SK-N-SH (cell line): ENCODE measurements around the gene ITPA. TPM values are rescaled to one million over a fixed set of nuclear protein-coding genes. Genes with fewer than 3 reads are reported as not detected.
A peak's percentile ranks its signal among the peaks of the same experiment; 100 is the strongest.

Experiments used
- CTCF ChIA-PET: fragments of 300-600, 350-600 bp; formaldehyde crosslinking; extraction: SDS; loops from one replicate; lab custom pipeline; 2021; lab: Yijun Ruan, JAX
- POLR2A ChIA-PET: fragments of 350-600 bp; sonication (Branson Sonifier 250); formaldehyde crosslinking; extraction: SDS; loops from one replicate; lab custom pipeline; 2020; ENCODE audit warnings: antibody characterized with exemption, inconsistent platforms; lab: Yijun Ruan, JAX
- DNase-seq: peaks from one replicate; pipeline ENCODE4 v3.0.0; 2012
- H2AFZ ChIP-seq: fragments of 200-600 bp; sonication (generic); 2 replicates; pipeline ENCODE4 v1.8.1; 2016; ENCODE audit warnings: antibody characterized with exemption, mild to moderate bottlenecking, low read depth
- H3F3A ChIP-seq: fragments of 200-600 bp; sonication (generic); replicated peaks from 2 replicates; pipeline ENCODE3; 2016; ENCODE audit warnings: antibody characterized with exemption, mild to moderate bottlenecking; ENCODE audit not compliant: insufficient read depth
- H3K27ac ChIP-seq, 2 experiments: fragments of 200-500 bp in 1 of 2; fragments of 200-600 bp in 1 of 2; sonication (Bioruptor generic) in 1 of 2; sonication (generic), shearing (Covaris generic) in 1 of 2; 2 replicates each; pipeline versions ENCODE4 v1.5.1 to v1.6.1; 2014 to 2016; ENCODE audit warnings: low read depth in 2 of 2, inconsistent platforms in 1 of 2, low read length in 1 of 2, mild to moderate bottlenecking in 1 of 2, mixed read lengths in 1 of 2
- H3K27me3 ChIP-seq: fragments of 200-600 bp; sonication (generic), shearing (Covaris generic); 2 replicates; pipeline ENCODE4 v1.6.1; 2016; ENCODE audit warnings: mixed run types; ENCODE audit not compliant: insufficient read depth
- H3K36me3 ChIP-seq, 2 experiments: fragments of 200-500 bp in 1 of 2; fragments of 200-600 bp in 1 of 2; sonication (Bioruptor generic) in 1 of 2; sonication (generic) in 1 of 2; replicated peaks in 1 of 2; 2 replicates each; pipeline versions ENCODE3 to v1.5.1; 2014 to 2016; ENCODE audit warnings: low read length in 1 of 2, mild to moderate bottlenecking in 1 of 2; ENCODE audit not compliant: insufficient read depth in 2 of 2, control insufficient read depth in 1 of 2
- H3K4me1 ChIP-seq, 2 experiments: fragments of 200-500 bp in 1 of 2; fragments of 200-600 bp in 1 of 2; sonication (Bioruptor generic) in 1 of 2; sonication (generic), shearing (Covaris generic) in 1 of 2; 2 replicates each; pipeline versions ENCODE4 v1.5.1 to v1.6.1; 2014 to 2016; ENCODE audit warnings: low read depth in 1 of 2, low read length in 1 of 2, mixed run types in 1 of 2; ENCODE audit not compliant: insufficient read depth in 2 of 2, control insufficient read depth in 1 of 2
- H3K4me2 ChIP-seq: fragments of 200-600 bp; sonication (generic), shearing (Covaris generic); 2 replicates; pipeline ENCODE4 v1.6.1; 2017; ENCODE audit warnings: mixed run types
- H3K4me3 ChIP-seq, 2 experiments: fragments of 200-500 bp in 1 of 2; fragments of 200-600 bp in 1 of 2; sonication (Bioruptor generic) in 1 of 2; sonication (generic), shearing (Covaris generic) in 1 of 2; 2 replicates each; pipeline versions ENCODE4 v1.5.1 to v1.8.1; 2014 to 2016; ENCODE audit warnings: low read depth in 2 of 2, inconsistent platforms in 1 of 2, low read length in 1 of 2, mild to moderate bottlenecking in 1 of 2, mixed read lengths in 1 of 2, moderate library complexity in 1 of 2
- H3K79me2 ChIP-seq: fragments of 200-600 bp; sonication (generic); 2 replicates; pipeline ENCODE4 v1.8.1; 2017; ENCODE audit warnings: mild to moderate bottlenecking; ENCODE audit not compliant: insufficient read depth
- H3K9ac ChIP-seq: fragments of 200-600 bp; sonication (generic); 2 replicates; pipeline ENCODE4 v1.6.1; 2017; ENCODE audit warnings: mixed run types
- H3K9me2 ChIP-seq: fragments of 200-600 bp; sonication (generic); 2 replicates; pipeline ENCODE4 v1.6.1; 2017; ENCODE audit warnings: mixed run types
- H3K9me3 ChIP-seq: fragments of 200-600 bp; sonication (generic); 2 replicates; pipeline ENCODE4 v1.6.1; 2017; ENCODE audit warnings: mixed run types, mild to moderate bottlenecking, moderate library complexity
- H4K20me1 ChIP-seq: fragments of 200-600 bp; sonication (generic); 2 replicates; pipeline ENCODE4 v1.6.1; 2017; ENCODE audit warnings: mild to moderate bottlenecking, mixed run types; ENCODE audit not compliant: insufficient read depth
- CHD2 ChIP-seq: fragments of 150-350 bp; IDR thresholded peaks from 2 replicates; pipeline ENCODE4 v1.6.1; 2018; ENCODE audit warnings: low read length; ENCODE audit not compliant: partially characterized antibody
- EP300 ChIP-seq, 2 experiments: IDR thresholded peaks; 2 replicates each; pipeline versions ENCODE4 v1.4.0 to v1.6.1; 2012; ENCODE audit warnings: borderline replicate concordance in 1 of 2, low read depth in 1 of 2, low read length in 1 of 2
- EZH2phosphoT487 ChIP-seq: fragments of 200-600 bp; sonication (generic); IDR thresholded peaks from 2 replicates; pipeline ENCODE4 v1.6.1; 2017; ENCODE audit warnings: low read depth, mixed run types, mild to moderate bottlenecking, antibody characterized with exemption, moderate library complexity, borderline replicate concordance
- FOXJ3 ChIP-seq: sonication (generic); formaldehyde crosslinking; IDR thresholded peaks from 2 replicates; pipeline ENCODE4 v1.5.1; 2020; ENCODE audit warnings: mild to moderate bottlenecking, missing genetic modification reagents
- FOXM1 ChIP-seq: IDR thresholded peaks from 2 replicates; pipeline ENCODE4 v1.4.0; 2012; ENCODE audit warnings: low read depth, mild to moderate bottlenecking
- MXI1 ChIP-seq: IDR thresholded peaks from 2 replicates; pipeline ENCODE4 v1.6.1; 2012; ENCODE audit warnings: mild to moderate bottlenecking, low read depth, low read length, improper control_type of control experiment
- NRF1 ChIP-seq: IDR thresholded peaks from 2 replicates; pipeline ENCODE4 v1.6.1; 2012; ENCODE audit warnings: low read depth, mild to moderate bottlenecking, low read length
- RCOR1 ChIP-seq: fragments of 150-350 bp; IDR thresholded peaks from 2 replicates; pipeline ENCODE4 v1.6.1; 2017; ENCODE audit warnings: antibody characterized with exemption, low read length
- SIN3A ChIP-seq: IDR thresholded peaks from 2 replicates; pipeline ENCODE4 v1.6.1; 2012; ENCODE audit warnings: low read depth, mild to moderate bottlenecking, low read length, moderate library complexity, borderline replicate concordance
- SMC3 ChIP-seq: IDR thresholded peaks from 2 replicates; pipeline ENCODE4 v1.6.1; 2012; ENCODE audit warnings: low read depth, low read length, improper control_type of control experiment
- TEAD4 ChIP-seq: IDR thresholded peaks from 2 replicates; pipeline ENCODE4 v1.4.0; 2012; ENCODE audit warnings: mild to moderate bottlenecking, borderline replicate concordance; ENCODE audit not compliant: insufficient read depth
- YY1 ChIP-seq: IDR thresholded peaks from 2 replicates; pipeline ENCODE4 v1.4.0; 2012; ENCODE audit warnings: low read depth, mild to moderate bottlenecking
- WGBS: methylation state at CpG from one replicate; pipeline ENCODE4 v1.1.6; 2017; ENCODE audit warnings: low lambda C conversion rate; 5-methylcytosine and 5-hydroxymethylcytosine counted together
- polyA plus RNA-seq, 3 experiments: library from polyadenylated mRNA; depleted of rRNA; stranded (reverse); fragments of >200 nt; gene quantifications; 2 replicates each; pipeline ENCODE4 v1.2.3, GENCODE V29; 2012
- TF ChIP-seq, protein P1 (sequence below): IDR thresholded peaks from 2 replicates; pipeline ENCODE4 v1.6.1; 2012; ENCODE audit warnings: mild to moderate bottlenecking, low read depth, low read length, moderate library complexity
- TF ChIP-seq, protein P2 (sequence below): fragments of 150-350 bp; IDR thresholded peaks from 2 replicates; pipeline ENCODE4 v1.6.1; 2017; ENCODE audit warnings: antibody characterized with exemption, low read length, low read depth, borderline replicate concordance
- TF ChIP-seq, protein P3 (sequence below): IDR thresholded peaks from 2 replicates; pipeline ENCODE4 v1.4.0; 2012; ENCODE audit warnings: low read depth, borderline replicate concordance
- TF ChIP-seq, protein P4 (sequence below): IDR thresholded peaks from 2 replicates; pipeline ENCODE4; 2012
- TF ChIP-seq, protein P5 (sequence below): fragments of 200-600 bp; sonication (generic); IDR thresholded peaks from 2 replicates; pipeline ENCODE4 v1.6.1; 2017; ENCODE audit warnings: antibody characterized with exemption, mild to moderate bottlenecking, moderate library complexity

The ITPA gene
- polyA plus RNA-seq, 1 of the 3 experiments (the other 2 are of a cell fraction) = 66.7 TPM

DNA sequence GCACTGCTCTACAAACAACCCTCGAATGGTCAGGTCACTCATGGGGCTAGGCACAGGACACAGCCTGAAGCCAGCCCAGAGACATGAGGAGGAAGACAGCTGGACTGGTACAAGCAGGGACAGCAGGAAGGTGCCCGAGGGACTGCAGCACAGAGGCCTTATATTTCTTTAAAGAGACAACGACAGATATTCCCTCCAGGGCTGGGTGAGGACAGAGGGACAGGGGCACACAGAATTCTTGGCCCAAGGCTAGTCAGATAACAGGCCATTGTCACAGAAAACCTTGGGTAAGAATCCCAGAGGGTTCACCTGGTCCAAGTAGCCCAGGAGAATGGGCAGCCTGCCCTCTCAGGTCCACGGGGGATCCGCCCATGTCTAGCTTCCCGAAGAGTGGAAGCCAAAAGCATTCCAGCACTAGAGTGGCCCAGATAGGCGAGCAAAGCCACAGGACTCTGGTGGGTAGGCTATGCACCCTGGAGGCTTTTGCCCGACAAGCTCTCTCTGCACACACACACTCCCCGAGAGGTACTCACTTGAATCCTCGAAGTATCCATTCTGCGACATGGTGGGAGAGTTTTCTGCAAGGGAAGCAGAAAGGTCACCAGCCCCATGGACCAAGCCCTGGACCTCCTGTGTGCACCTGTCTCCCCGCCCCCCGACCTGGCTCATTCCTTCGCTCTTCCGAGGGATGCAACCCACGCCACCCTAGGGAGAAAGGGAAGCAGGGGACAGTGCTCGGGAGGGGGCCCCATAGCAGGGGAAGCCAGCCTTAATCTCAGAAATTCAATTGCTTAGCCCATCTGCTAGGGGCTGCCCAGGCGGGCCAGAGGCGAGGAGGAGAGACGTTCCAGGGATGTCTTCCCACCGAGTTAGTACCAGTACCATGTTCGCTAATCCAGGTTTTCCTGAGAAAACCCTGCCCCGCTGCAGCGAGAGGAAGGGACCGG lies 28.0 kb downstream of the ITPA start (continued):
- TF ChIP-seq, protein P1, sequence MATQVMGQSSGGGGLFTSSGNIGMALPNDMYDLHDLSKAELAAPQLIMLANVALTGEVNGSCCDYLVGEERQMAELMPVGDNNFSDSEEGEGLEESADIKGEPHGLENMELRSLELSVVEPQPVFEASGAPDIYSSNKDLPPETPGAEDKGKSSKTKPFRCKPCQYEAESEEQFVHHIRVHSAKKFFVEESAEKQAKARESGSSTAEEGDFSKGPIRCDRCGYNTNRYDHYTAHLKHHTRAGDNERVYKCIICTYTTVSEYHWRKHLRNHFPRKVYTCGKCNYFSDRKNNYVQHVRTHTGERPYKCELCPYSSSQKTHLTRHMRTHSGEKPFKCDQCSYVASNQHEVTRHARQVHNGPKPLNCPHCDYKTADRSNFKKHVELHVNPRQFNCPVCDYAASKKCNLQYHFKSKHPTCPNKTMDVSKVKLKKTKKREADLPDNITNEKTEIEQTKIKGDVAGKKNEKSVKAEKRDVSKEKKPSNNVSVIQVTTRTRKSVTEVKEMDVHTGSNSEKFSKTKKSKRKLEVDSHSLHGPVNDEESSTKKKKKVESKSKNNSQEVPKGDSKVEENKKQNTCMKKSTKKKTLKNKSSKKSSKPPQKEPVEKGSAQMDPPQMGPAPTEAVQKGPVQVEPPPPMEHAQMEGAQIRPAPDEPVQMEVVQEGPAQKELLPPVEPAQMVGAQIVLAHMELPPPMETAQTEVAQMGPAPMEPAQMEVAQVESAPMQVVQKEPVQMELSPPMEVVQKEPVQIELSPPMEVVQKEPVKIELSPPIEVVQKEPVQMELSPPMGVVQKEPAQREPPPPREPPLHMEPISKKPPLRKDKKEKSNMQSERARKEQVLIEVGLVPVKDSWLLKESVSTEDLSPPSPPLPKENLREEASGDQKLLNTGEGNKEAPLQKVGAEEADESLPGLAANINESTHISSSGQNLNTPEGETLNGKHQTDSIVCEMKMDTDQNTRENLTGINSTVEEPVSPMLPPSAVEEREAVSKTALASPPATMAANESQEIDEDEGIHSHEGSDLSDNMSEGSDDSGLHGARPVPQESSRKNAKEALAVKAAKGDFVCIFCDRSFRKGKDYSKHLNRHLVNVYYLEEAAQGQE = no peak
- no peak for TF ChIP-seq EP300 (IDR thresholded peaks at IDR 0.05; ENCODE audit: borderline replicate concordance in 1 of 2, low read depth in 1 of 2, low read length in 1 of 2)

DNA sequence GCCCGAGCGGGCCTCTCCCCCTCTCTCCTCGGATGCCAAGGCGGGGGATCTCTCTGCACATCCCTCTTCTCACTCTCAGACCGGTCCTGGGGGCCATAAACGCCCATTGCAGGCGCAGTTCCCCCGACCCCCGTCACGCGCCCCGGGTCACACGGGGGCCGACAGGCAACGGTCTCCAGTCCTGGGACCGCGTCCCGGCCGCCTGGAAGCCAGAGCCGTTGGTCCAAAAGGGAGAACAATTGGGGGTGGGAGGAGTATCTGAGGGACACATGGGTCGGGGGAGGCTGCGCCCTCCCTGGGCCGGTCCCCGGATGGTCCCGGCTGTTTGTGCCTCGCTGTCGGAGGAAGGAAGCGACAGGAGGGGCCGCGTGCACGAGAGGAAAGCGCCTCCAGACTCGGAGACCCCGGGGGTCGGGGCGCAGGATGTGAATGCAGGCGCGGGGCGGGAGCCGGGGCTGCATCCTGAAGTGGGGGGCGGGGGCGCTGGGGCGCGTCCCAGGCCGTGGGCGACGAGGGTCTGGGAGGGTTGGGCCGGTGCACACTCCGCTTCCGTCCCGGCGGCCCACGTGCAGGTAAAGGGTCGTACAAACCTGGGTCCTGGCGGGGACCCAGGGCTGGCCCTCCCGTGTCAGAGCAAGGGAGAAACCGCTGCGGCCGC lies 28.8 kb downstream of the ITPA start:
- Histone ChIP-seq H3K9me2 (no peaks in the 10 kb centered on the region), H3K9me3 (no peaks in the 10 kb centered on the region), H3K79me2 (no peaks in the 10 kb centered on the region), H3K9ac (no peak overlapping the region), H3K27me3 (peaks cover 16% of the 10 kb centered on the region), H4K20me1 (no peaks in the 10 kb centered on the region), H3K4me2 (peak overlapping the region; percentile 84), H3K4me3 (peak overlapping the region; percentile 58 to 62), H3F3A (no peaks in the 10 kb centered on the region), H3K36me3 (no peaks in the 10 kb centered on the region), H3K4me1 (peaks cover 0 to 2% of the 10 kb centered on the region in 2 experiments; a peak in 1 of 4 replicates), H3K27ac (no peak overlapping the region), H2AFZ (0 out of 2 replicates have a peak overlapping the region, but pooled peaks have one; percentile 92)
- TF ChIP-seq YY1 = no peak
- no peak for TF ChIP-seq TEAD4
- no peak for TF ChIP-seq RCOR1
- TF ChIP-seq, protein P2, sequence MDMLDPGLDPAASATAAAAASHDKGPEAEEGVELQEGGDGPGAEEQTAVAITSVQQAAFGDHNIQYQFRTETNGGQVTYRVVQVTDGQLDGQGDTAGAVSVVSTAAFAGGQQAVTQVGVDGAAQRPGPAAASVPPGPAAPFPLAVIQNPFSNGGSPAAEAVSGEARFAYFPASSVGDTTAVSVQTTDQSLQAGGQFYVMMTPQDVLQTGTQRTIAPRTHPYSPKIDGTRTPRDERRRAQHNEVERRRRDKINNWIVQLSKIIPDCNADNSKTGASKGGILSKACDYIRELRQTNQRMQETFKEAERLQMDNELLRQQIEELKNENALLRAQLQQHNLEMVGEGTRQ = no peak
- TF ChIP-seq MXI1 = no peak
- no peak for TF ChIP-seq SMC3
- TF ChIP-seq, protein P3, sequence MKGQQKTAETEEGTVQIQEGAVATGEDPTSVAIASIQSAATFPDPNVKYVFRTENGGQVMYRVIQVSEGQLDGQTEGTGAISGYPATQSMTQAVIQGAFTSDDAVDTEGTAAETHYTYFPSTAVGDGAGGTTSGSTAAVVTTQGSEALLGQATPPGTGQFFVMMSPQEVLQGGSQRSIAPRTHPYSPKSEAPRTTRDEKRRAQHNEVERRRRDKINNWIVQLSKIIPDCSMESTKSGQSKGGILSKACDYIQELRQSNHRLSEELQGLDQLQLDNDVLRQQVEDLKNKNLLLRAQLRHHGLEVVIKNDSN = no peak
- TF ChIP-seq SIN3A = no peak
- no peak for TF ChIP-seq CHD2
- TF ChIP-seq, protein P4, sequence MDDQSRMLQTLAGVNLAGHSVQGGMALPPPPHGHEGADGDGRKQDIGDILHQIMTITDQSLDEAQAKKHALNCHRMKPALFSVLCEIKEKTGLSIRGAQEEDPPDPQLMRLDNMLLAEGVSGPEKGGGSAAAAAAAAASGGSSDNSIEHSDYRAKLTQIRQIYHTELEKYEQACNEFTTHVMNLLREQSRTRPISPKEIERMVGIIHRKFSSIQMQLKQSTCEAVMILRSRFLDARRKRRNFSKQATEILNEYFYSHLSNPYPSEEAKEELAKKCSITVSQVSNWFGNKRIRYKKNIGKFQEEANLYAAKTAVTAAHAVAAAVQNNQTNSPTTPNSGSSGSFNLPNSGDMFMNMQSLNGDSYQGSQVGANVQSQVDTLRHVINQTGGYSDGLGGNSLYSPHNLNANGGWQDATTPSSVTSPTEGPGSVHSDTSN = no peak
- TF ChIP-seq EZH2phosphoT487 = no peak
- TF ChIP-seq, protein P5, sequence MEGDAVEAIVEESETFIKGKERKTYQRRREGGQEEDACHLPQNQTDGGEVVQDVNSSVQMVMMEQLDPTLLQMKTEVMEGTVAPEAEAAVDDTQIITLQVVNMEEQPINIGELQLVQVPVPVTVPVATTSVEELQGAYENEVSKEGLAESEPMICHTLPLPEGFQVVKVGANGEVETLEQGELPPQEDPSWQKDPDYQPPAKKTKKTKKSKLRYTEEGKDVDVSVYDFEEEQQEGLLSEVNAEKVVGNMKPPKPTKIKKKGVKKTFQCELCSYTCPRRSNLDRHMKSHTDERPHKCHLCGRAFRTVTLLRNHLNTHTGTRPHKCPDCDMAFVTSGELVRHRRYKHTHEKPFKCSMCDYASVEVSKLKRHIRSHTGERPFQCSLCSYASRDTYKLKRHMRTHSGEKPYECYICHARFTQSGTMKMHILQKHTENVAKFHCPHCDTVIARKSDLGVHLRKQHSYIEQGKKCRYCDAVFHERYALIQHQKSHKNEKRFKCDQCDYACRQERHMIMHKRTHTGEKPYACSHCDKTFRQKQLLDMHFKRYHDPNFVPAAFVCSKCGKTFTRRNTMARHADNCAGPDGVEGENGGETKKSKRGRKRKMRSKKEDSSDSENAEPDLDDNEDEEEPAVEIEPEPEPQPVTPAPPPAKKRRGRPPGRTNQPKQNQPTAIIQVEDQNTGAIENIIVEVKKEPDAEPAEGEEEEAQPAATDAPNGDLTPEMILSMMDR = no peak
- TF ChIP-seq FOXJ3 (CRISPR knock-in tag) = no peak
- TF ChIP-seq NRF1 = no peak
- TF ChIP-seq FOXM1 = no peak
- ChIA-PET POLR2A (no interaction called here), CTCF (interaction anchor here (1.1 to 1.7 kb wide), 2 partner anchors 19 to 24 kb away, joined by 3 to 4 read pairs; no protein-coding TSS in a partner anchor)
- DNase-seq = peak; percentile 57
- 47% methylated on average over 44 of the region's 59 CpGs for WGBS
